ENCODE data around the gene MATN4. TPM values are rescaled to one million over a fixed set of nuclear protein-coding genes. Genes with fewer than 3 reads are reported as not detected.

Gene MATN4
- total RNA-seq, 1 experiment from 2014 or later, result 0.64 TPM

DNA sequence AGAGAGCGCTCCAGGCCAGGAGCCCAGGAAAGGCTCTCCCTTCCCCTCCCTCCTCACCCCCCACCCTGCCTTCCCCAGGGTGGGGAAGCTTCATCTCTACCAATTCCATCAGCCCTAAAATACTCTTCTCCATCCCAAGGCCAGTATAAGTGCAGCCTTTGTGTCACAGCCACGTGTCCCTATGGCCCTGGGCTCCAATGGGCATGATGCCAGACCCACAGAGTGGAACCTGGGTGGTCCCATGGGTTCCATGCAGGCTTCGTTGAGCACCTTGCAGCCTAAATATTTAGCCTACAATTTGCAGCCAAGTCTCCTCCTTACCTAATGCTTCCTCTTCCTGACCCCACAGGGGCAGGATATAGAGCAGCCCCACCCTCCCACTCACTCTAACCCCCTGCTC lies 976 bp upstream of the MATN4 start:
- no peak for ATAC-seq

More for the DNA sequence above, 976 bp upstream of the MATN4 start:
- ChIA-PET RAD21 (ENCODE audit: low non-redundant PET in 1 of 2, low total read pairs in 2 of 2, uncharacterized antibody in 2 of 2, unreplicated experiment in 2 of 2) (no interaction called here), POLR2A (no interaction called here), CTCF (interaction anchor here (1.0 to 1.9 kb wide), 2 partner anchors 8 to 462 kb away, joined by 3 to 5 read pairs; no protein-coding TSS in a partner anchor)
- Histone ChIP-seq H3K79me2 (ENCODE audit: insufficient read depth, low read length) (no peaks in the 10 kb centered on the region), H3K9me3 (ENCODE audit: control insufficient read depth in 1 of 2, insufficient read depth in 1 of 2, low read depth in 1 of 2, low read length in 2 of 2) (no peaks in the 10 kb centered on the region), H4K20me1 (ENCODE audit: insufficient read depth) (no peaks in the 10 kb centered on the region), H3K4me3 (replicated peaks in 1 of 2; ENCODE audit: low read depth in 1 of 2, low read length in 2 of 2) (no peak overlapping the region), H3K4me2 (ENCODE audit: low read length) (no peak overlapping the region), H3K27ac (ENCODE audit: low read depth, low read length) (no peak overlapping the region), H3K4me1 (ENCODE audit: control insufficient read depth in 1 of 2, insufficient read depth in 2 of 2, low read length in 2 of 2) (peaks cover 4 to 20% of the 10 kb centered on the region in 2 experiments; a peak in 3 of 4 replicates), H3K9me2 (ENCODE audit: insufficient read depth) (no peaks in the 10 kb centered on the region), H3K36me3 (ENCODE audit: control insufficient read depth in 1 of 2, insufficient read depth in 2 of 2, low read length in 2 of 2) (no peaks in the 10 kb centered on the region), H3K27me3 (ENCODE audit: insufficient read depth, low read length) (no peaks in the 10 kb centered on the region), H3K9ac (ENCODE audit: low read length) (no peak overlapping the region), H2AFZ (ENCODE audit: low read depth, low read length, poor library complexity, severe bottlenecking) (no peak overlapping the region)
- intact Hi-C loops (cut with micrococcal nuclease), result no loop called here
- no peak for DNase-seq (ENCODE audit: low read depth, low spot score)
- TF ChIP-seq ELF1 (IDR thresholded peaks at IDR 0.05; ENCODE audit: borderline replicate concordance, low read depth), result no peak
- no peak for TF ChIP-seq EGR1 (IDR thresholded peaks at IDR 0.05; ENCODE audit: low read depth)
- TF ChIP-seq, protein P1, sequence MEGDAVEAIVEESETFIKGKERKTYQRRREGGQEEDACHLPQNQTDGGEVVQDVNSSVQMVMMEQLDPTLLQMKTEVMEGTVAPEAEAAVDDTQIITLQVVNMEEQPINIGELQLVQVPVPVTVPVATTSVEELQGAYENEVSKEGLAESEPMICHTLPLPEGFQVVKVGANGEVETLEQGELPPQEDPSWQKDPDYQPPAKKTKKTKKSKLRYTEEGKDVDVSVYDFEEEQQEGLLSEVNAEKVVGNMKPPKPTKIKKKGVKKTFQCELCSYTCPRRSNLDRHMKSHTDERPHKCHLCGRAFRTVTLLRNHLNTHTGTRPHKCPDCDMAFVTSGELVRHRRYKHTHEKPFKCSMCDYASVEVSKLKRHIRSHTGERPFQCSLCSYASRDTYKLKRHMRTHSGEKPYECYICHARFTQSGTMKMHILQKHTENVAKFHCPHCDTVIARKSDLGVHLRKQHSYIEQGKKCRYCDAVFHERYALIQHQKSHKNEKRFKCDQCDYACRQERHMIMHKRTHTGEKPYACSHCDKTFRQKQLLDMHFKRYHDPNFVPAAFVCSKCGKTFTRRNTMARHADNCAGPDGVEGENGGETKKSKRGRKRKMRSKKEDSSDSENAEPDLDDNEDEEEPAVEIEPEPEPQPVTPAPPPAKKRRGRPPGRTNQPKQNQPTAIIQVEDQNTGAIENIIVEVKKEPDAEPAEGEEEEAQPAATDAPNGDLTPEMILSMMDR (IDR thresholded peaks at IDR 0.05 in 2 of 3, conservative IDR thresholded peaks at IDR 0.05 in 1 of 3; ENCODE audit: borderline replicate concordance in 1 of 3, insufficient read depth in 1 of 3, low read depth in 2 of 3, low read length in 2 of 3), result no peak
- TF ChIP-seq TCF7L2 (IDR thresholded peaks at IDR 0.05; ENCODE audit: borderline replicate concordance, extremely low read depth, insufficient read depth, insufficient read length), result no peak
- TF ChIP-seq, protein P2, sequence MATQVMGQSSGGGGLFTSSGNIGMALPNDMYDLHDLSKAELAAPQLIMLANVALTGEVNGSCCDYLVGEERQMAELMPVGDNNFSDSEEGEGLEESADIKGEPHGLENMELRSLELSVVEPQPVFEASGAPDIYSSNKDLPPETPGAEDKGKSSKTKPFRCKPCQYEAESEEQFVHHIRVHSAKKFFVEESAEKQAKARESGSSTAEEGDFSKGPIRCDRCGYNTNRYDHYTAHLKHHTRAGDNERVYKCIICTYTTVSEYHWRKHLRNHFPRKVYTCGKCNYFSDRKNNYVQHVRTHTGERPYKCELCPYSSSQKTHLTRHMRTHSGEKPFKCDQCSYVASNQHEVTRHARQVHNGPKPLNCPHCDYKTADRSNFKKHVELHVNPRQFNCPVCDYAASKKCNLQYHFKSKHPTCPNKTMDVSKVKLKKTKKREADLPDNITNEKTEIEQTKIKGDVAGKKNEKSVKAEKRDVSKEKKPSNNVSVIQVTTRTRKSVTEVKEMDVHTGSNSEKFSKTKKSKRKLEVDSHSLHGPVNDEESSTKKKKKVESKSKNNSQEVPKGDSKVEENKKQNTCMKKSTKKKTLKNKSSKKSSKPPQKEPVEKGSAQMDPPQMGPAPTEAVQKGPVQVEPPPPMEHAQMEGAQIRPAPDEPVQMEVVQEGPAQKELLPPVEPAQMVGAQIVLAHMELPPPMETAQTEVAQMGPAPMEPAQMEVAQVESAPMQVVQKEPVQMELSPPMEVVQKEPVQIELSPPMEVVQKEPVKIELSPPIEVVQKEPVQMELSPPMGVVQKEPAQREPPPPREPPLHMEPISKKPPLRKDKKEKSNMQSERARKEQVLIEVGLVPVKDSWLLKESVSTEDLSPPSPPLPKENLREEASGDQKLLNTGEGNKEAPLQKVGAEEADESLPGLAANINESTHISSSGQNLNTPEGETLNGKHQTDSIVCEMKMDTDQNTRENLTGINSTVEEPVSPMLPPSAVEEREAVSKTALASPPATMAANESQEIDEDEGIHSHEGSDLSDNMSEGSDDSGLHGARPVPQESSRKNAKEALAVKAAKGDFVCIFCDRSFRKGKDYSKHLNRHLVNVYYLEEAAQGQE (IDR thresholded peaks at IDR 0.05; ENCODE audit: low read depth), result no peak
- no peak for TF ChIP-seq MAX (IDR thresholded peaks at IDR 0.05)
- TF ChIP-seq, protein P3, sequence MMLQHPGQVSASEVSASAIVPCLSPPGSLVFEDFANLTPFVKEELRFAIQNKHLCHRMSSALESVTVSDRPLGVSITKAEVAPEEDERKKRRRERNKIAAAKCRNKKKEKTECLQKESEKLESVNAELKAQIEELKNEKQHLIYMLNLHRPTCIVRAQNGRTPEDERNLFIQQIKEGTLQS (IDR thresholded peaks at IDR 0.05), result no peak
- no peak for TF ChIP-seq YY1 (IDR thresholded peaks at IDR 0.05; ENCODE audit: extremely low read depth, insufficient replicate concordance, low read depth, low read length)
- no peak for TF ChIP-seq JUND (IDR thresholded peaks at IDR 0.05)
- no peak for TF ChIP-seq POLR2AphosphoS5 (IDR thresholded peaks at IDR 0.05; ENCODE audit: low read depth, low read length)
- no TSS peak for BruUV-seq (replicated peaks)
